ENCODE measurements around the gene FXYD7.
"Not testable (repeated sequence)": the region's sequence is repeated elsewhere in the genome, so short reads cannot be mapped to it uniquely, and the experiment has no call there.

Gene FXYD7

GRCh38 chr19:35144600-35145436, 1.8 kb downstream of the FXYD7 start:
- no peak for DNase-seq (ENCODE audit: low read depth, low spot score)

- DNase-seq (ENCODE audit: low read depth, low spot score), result no peak
These were observed 3.8 kb downstream of the FXYD7 start for GRCh38 chr19:35146746-35147459.

- DNase-seq (ENCODE audit: low read depth, low spot score), result no peak
These were observed 6.4 kb downstream of the FXYD7 start for GRCh38 chr19:35149463-35149862.

- no peak for DNase-seq (ENCODE audit: low read depth, low spot score)
These were observed 7.4 kb downstream of the FXYD7 start for GRCh38 chr19:35150445-35150844.

- DNase-seq (ENCODE audit: low read depth, low spot score), result no peak
These were observed 8.4 kb downstream of the FXYD7 start for GRCh38 chr19:35151273-35152065.

GRCh38 chr19:35153129-35153522, 10.1 kb downstream of the FXYD7 start:
- DNase-seq (ENCODE audit: low read depth, low spot score), result not testable (repeated sequence)

GRCh38 chr19:35153701-35154524, 10.9 kb downstream of the FXYD7 start:
- DNase-seq (ENCODE audit: low read depth, low spot score), result peak; percentile 52

- DNase-seq (ENCODE audit: low read depth, low spot score), result peak; percentile 63
These were observed 11.7 kb downstream of the FXYD7 start, which contains the start of gene FXYD5 for GRCh38 chr19:35154525-35155406. Gene FXYD5 (plus strand): TSS chr19:35154735. CDS start chr19:35155551, 816 bp downstream.

- DNase-seq (ENCODE audit: low read depth, low spot score), result no peak
These were observed 12.4 kb downstream of the FXYD7 start for GRCh38 chr19:35155441-35155840.

- DNase-seq (ENCODE audit: low read depth, low spot score), result no peak
These were observed 13.1 kb downstream of the FXYD7 start for GRCh38 chr19:35155981-35156672.

GRCh38 chr19:35156673-35157014, 13.6 kb downstream of the FXYD7 start:
- no peak for DNase-seq (ENCODE audit: low read depth, low spot score)

GRCh38 chr19:35157431-35157830, 14.4 kb downstream of the FXYD7 start:
- no peak for DNase-seq (ENCODE audit: low read depth, low spot score)

GRCh38 chr19:35159606-35160005, 16.6 kb downstream of the FXYD7 start:
- no peak for DNase-seq (ENCODE audit: low read depth, low spot score)

- no peak for DNase-seq (ENCODE audit: low read depth, low spot score)
These were observed 17.8 kb downstream of the FXYD7 start for GRCh38 chr19:35160629-35161433.

GRCh38 chr19:35161434-35161743, 18.3 kb downstream of the FXYD7 start:
- DNase-seq (ENCODE audit: low read depth, low spot score), result no peak

GRCh38 chr19:35162471-35163326, 19.6 kb downstream of the FXYD7 start:
- no peak for DNase-seq (ENCODE audit: low read depth, low spot score)

GRCh38 chr19:35164418-35164817, 21.4 kb downstream of the FXYD7 start:
- DNase-seq (ENCODE audit: low read depth, low spot score), result no peak

All from activated naive CD8-positive, alpha-beta T cell treated with anti-CD3 and anti-CD28 coated beads, Interleukin-2, amount 50 U/mL, for 16 hours (primary cell).